HS-5 (cell line): Measurements from ENCODE around the gene LDB2.
A peak's percentile ranks its signal among the peaks of the same experiment; 100 is the strongest.

Experiments
- DNase-seq: peaks from one replicate; pipeline ENCODE4 v3.0.0-alpha.2; 2012; ENCODE audit warnings: low read depth

The LDB2 gene

GRCh38 chr4:16721613-16722291 lies 176.7 kb downstream of the LDB2 start:
- DNase-seq = peak; percentile 11

- DNase-seq = no peak
Observed at GRCh38 chr4:16720761-16721160, 177.7 kb downstream of the LDB2 start.

- DNase-seq = no peak
Observed at GRCh38 chr4:16717266-16717970, 181.0 kb downstream of the LDB2 start.

- no peak for DNase-seq
Observed at GRCh38 chr4:16715482-16715881, 183.0 kb downstream of the LDB2 start.

- no peak for DNase-seq
Observed at GRCh38 chr4:16714191-16714590, 184.3 kb downstream of the LDB2 start.

GRCh38 chr4:16713696-16714095 lies 184.7 kb downstream of the LDB2 start:
- no peak for DNase-seq

GRCh38 chr4:16713271-16713670 lies 185.2 kb downstream of the LDB2 start:
- DNase-seq = no peak

- no peak for DNase-seq
Observed at GRCh38 chr4:16710198-16710597, 188.2 kb downstream of the LDB2 start.

GRCh38 chr4:16707874-16708273 lies 190.6 kb downstream of the LDB2 start:
- DNase-seq = no peak

GRCh38 chr4:16706251-16706650 lies 192.2 kb downstream of the LDB2 start:
- no peak for DNase-seq

GRCh38 chr4:16705341-16705740 lies 193.1 kb downstream of the LDB2 start:
- DNase-seq = no peak

- DNase-seq = no peak
Observed at GRCh38 chr4:16704489-16704888, 194.0 kb downstream of the LDB2 start.

- DNase-seq = no peak
Observed at GRCh38 chr4:16695896-16696295, 202.5 kb downstream of the LDB2 start.

- DNase-seq = no peak
Observed at GRCh38 chr4:16694884-16695276, 203.6 kb downstream of the LDB2 start.

GRCh38 chr4:16694173-16694883 lies 204.1 kb downstream of the LDB2 start:
- no peak for DNase-seq

- no peak for DNase-seq
Observed at GRCh38 chr4:16693641-16694040, 204.8 kb downstream of the LDB2 start.

GRCh38 chr4:16692961-16693506 lies 205.4 kb downstream of the LDB2 start:
- no peak for DNase-seq

- no peak for DNase-seq
Observed at GRCh38 chr4:16692524-16692923, 205.9 kb downstream of the LDB2 start.

GRCh38 chr4:16692046-16692445 lies 206.4 kb downstream of the LDB2 start:
- peak; percentile 19 for DNase-seq

GRCh38 chr4:16691450-16691849 lies 207.0 kb downstream of the LDB2 start:
- no peak for DNase-seq

- no peak for DNase-seq
Observed at GRCh38 chr4:16687845-16688244, 210.6 kb downstream of the LDB2 start.

GRCh38 chr4:16687011-16687410 lies 211.4 kb downstream of the LDB2 start:
- no peak for DNase-seq

- peak; percentile 51 for DNase-seq
Observed at GRCh38 chr4:16686195-16686594, 212.2 kb downstream of the LDB2 start.
